Measurements from ENCODE around the gene MSL3. TPM values are rescaled to one million over a fixed set of nuclear protein-coding genes. Genes with fewer than 3 reads are reported as not detected.

The MSL3 gene
- total RNA-seq, 1 experiment from 2014 or later, result 27.1 TPM

DNA sequence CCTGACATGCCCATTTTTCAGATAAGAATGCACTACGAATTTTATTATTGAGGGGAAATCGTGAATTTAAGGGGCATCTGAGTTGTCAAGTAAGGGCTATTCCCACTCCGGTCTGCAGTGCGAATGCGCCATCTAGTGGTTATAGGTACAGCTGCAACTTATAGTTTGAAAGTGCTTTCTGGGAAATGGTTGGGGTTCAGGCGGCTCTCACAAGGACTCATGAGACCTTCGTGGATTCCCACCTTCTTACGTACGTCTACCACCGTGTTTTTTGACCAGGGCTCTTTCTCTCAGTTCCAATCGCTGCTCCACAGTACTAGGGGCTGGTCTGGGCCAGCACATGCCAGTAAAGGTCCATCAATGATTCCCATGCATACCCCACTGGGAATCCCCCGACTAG lies 12.3 kb downstream of the MSL3 start:
- intact Hi-C loops (cut with micrococcal nuclease), result loop anchor here (1.0 to 5.0 kb wide), 4 partner anchors 46 to 626 kb away; no protein-coding TSS in a partner anchor

GRCh38 chrX:11778230-11778629 lies 20.2 kb downstream of the MSL3 start:
- Mint-ChIP-seq H3K27ac (ENCODE audit: low read depth, unreplicated experiment) (no peak overlapping the region), H3K4me1 (ENCODE audit: insufficient read depth, unreplicated experiment) (no peaks in the 10 kb centered on the region), H3K36me3 (ENCODE audit: insufficient read depth, unreplicated experiment) (peaks cover 8% of the 10 kb centered on the region), H3K4me3 (ENCODE audit: unreplicated experiment) (no peak overlapping the region), H3K9me3 (ENCODE audit: unreplicated experiment) (no peaks in the 10 kb centered on the region), H3K27me3 (ENCODE audit: insufficient read depth, unreplicated experiment) (peaks cover 38% of the 10 kb centered on the region)
- BruUV-seq (replicated peaks), result no TSS peak
- intact Hi-C loops (cut with micrococcal nuclease), result no loop called here
- ChIA-PET CTCF (interaction anchor here (0.6 to 2.0 kb wide), 3 partner anchors 8 to 750 kb away, joined by 3 to 8 read pairs (median 6); no protein-coding TSS in a partner anchor), POLR2A (interaction anchor here (0.6 kb wide), 1 partner anchor 1589 kb away, joined by 3 read pairs; no protein-coding TSS in a partner anchor)
- no peak for DNase-seq (ENCODE audit: unreplicated experiment)
- TF ChIP-seq, protein P1, sequence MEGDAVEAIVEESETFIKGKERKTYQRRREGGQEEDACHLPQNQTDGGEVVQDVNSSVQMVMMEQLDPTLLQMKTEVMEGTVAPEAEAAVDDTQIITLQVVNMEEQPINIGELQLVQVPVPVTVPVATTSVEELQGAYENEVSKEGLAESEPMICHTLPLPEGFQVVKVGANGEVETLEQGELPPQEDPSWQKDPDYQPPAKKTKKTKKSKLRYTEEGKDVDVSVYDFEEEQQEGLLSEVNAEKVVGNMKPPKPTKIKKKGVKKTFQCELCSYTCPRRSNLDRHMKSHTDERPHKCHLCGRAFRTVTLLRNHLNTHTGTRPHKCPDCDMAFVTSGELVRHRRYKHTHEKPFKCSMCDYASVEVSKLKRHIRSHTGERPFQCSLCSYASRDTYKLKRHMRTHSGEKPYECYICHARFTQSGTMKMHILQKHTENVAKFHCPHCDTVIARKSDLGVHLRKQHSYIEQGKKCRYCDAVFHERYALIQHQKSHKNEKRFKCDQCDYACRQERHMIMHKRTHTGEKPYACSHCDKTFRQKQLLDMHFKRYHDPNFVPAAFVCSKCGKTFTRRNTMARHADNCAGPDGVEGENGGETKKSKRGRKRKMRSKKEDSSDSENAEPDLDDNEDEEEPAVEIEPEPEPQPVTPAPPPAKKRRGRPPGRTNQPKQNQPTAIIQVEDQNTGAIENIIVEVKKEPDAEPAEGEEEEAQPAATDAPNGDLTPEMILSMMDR (IDR thresholded peaks at IDR 0.05; ENCODE audit: unreplicated experiment), result no peak

More for the DNA sequence above, 12.3 kb downstream of the MSL3 start:
- Mint-ChIP-seq H3K27ac (ENCODE audit: low read depth, unreplicated experiment) (no peak overlapping the region), H3K9me3 (ENCODE audit: unreplicated experiment) (no peaks in the 10 kb centered on the region), H3K4me3 (ENCODE audit: unreplicated experiment) (no peak overlapping the region), H3K36me3 (ENCODE audit: insufficient read depth, unreplicated experiment) (peaks cover 29% of the 10 kb centered on the region), H3K27me3 (ENCODE audit: insufficient read depth, unreplicated experiment) (peaks cover 11% of the 10 kb centered on the region), H3K4me1 (ENCODE audit: insufficient read depth, unreplicated experiment) (peaks cover 6% of the 10 kb centered on the region)
- ChIA-PET CTCF (interaction anchor here (0.6 to 3.3 kb wide), 16 partner anchors 8 to 1023 kb away, joined by 3 to 29 read pairs (median 4); partner anchors contain the start of gene MSL3), POLR2A (interaction anchor here (0.8 to 1.4 kb wide), 2 partner anchors 11 to 931 kb away, joined by 3 read pairs; no protein-coding TSS in a partner anchor)
- DNase-seq (ENCODE audit: unreplicated experiment), result peak; percentile 72
- TF ChIP-seq, protein P1 (IDR thresholded peaks at IDR 0.05; ENCODE audit: unreplicated experiment), result peak; percentile 74
- BruUV-seq (replicated peaks), result no TSS peak

- CTCF ChIA-PET, result interaction anchor here (2.7 kb wide), 1 partner anchor 10 kb away, joined by 8 read pairs; no protein-coding TSS in a partner anchor
- Mint-ChIP-seq H3K27ac (ENCODE audit: low read depth, unreplicated experiment) (no peak overlapping the region), H3K36me3 (ENCODE audit: insufficient read depth, unreplicated experiment) (no peaks in the 10 kb centered on the region), H3K4me3 (ENCODE audit: unreplicated experiment) (no peak overlapping the region), H3K9me3 (ENCODE audit: unreplicated experiment) (no peaks in the 10 kb centered on the region), H3K27me3 (ENCODE audit: insufficient read depth, unreplicated experiment) (peaks cover 28% of the 10 kb centered on the region), H3K4me1 (ENCODE audit: insufficient read depth, unreplicated experiment) (no peaks in the 10 kb centered on the region)
- no TSS peak for BruUV-seq (replicated peaks)
- intact Hi-C loops (cut with micrococcal nuclease), result loop anchor here (10.0 kb wide), 2 partner anchors 294 to 664 kb away; no protein-coding TSS in a partner anchor
- POLR2A ChIA-PET, result no interaction called here
- TF ChIP-seq, protein P1 (IDR thresholded peaks at IDR 0.05; ENCODE audit: unreplicated experiment), result no peak
- DNase-seq (ENCODE audit: unreplicated experiment), result no peak
Observed at GRCh38 chrX:11781133-11781532, 23.1 kb downstream of the MSL3 start.

GRCh38 chrX:11781734-11782370 lies 23.8 kb downstream of the MSL3 start:
- BruUV-seq (replicated peaks), result no TSS peak
- peaks cover 26% of the 10 kb centered on the region for H3K27me3 Mint-ChIP-seq (ENCODE audit: insufficient read depth, unreplicated experiment)
- H3K27ac Mint-ChIP-seq (ENCODE audit: low read depth, unreplicated experiment), result no peak overlapping the region
- no peaks in the 10 kb centered on the region for H3K9me3 Mint-ChIP-seq (ENCODE audit: unreplicated experiment)
- no peak overlapping the region for H3K4me3 Mint-ChIP-seq (ENCODE audit: unreplicated experiment)
- TF ChIP-seq, protein P1 (IDR thresholded peaks at IDR 0.05; ENCODE audit: unreplicated experiment), result no peak
- no peaks in the 10 kb centered on the region for H3K4me1 Mint-ChIP-seq (ENCODE audit: insufficient read depth, unreplicated experiment)
- ChIA-PET CTCF (interaction anchor here (0.6 to 2.7 kb wide), 2 partner anchors 9 to 10 kb away, joined by 4 to 8 read pairs; no protein-coding TSS in a partner anchor), POLR2A (no interaction called here)
- no peak for DNase-seq (ENCODE audit: unreplicated experiment)
- no peaks in the 10 kb centered on the region for H3K36me3 Mint-ChIP-seq (ENCODE audit: insufficient read depth, unreplicated experiment)
- intact Hi-C loops (cut with micrococcal nuclease), result loop anchor here (10.0 kb wide), 2 partner anchors 293 to 663 kb away; no protein-coding TSS in a partner anchor

All from MCF 10A (cell line).